GM12892 (cell line): ENCODE results near the gene PPP5C.

Experiments used
- POLR2A ChIP-seq: IDR thresholded peaks from 2 replicates; pipeline ENCODE4 v1.6.1; 2011; ENCODE audit warnings: low read depth, low read length, control low read depth
- POLR2AphosphoS5 ChIP-seq: IDR thresholded peaks from 2 replicates; pipeline ENCODE4 v1.6.1; 2011; ENCODE audit warnings: low read depth, low read length, control low read depth
- TAF1 ChIP-seq: IDR thresholded peaks from 2 replicates; pipeline ENCODE4 v1.6.1; 2011; ENCODE audit warnings: low read depth, mild to moderate bottlenecking, control low read depth, low read length, borderline replicate concordance

DNA sequence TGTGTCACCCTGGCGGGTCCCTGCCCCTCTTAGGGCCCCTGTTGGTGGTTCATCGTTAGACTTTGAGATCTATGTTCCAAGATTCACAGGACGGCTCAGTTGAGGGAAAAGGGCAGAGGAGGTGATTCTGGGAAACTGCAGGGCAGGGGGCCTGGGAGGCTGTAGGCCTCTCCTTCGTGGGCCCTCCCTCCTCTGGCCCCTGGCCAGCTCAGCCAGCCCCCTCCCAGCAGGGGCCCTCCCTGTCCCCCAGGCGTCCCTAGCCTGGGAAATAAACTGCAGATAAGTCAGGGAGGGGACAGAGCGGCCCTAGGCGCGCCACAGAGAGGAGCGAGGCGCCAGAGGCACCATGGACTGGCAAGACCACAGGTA is 43.6 kb upstream of the PPP5C start:
- TF ChIP-seq POLR2AphosphoS5 (no peak), POLR2A (no peak), TAF1 (no peak)
